ENCODE data around the gene OR5I1.
"Not testable (repeated sequence)": the region's sequence is repeated elsewhere in the genome, so short reads cannot be mapped to it uniquely, and the experiment has no call there.

Gene OR5I1

GRCh38 chr11:55914482-55914881 lies 21.7 kb downstream of the OR5I1 start, which contains the start of gene OR5W2:
Gene OR5W2, minus strand, starts transcription at chr11:55914582. Its CDS starts 0 bp downstream, at chr11:55914582.
- H3K4me3 ChIP-seq: no peak within 1 kb of the TSS
- no peak within 1 kb of the TSS for H3K9ac ChIP-seq (ENCODE audit: insufficient read length)
- H3K36me3 ChIP-seq (ENCODE audit: insufficient read depth, low read length): no peaks in the 10 kb centered on the region
- TF ChIP-seq FOXP2 (optimal IDR thresholded peaks at IDR 0.05; ENCODE audit: control extremely low read depth, extremely low read length, insufficient read depth) (no peak), POLR2AphosphoS5 (IDR thresholded peaks at IDR 0.05; ENCODE audit: borderline replicate concordance, low read depth, low read length) (no peak), EZH2 (IDR thresholded peaks at IDR 0.05) (no peak)
- DNase-seq (ENCODE audit: low read depth, low spot score): no peak
- no peak within 1 kb of the TSS for H3K27ac ChIP-seq
- no peaks in the 10 kb centered on the region for H3K9me3 ChIP-seq (ENCODE audit: low read depth, low read length)

- DNase-seq (ENCODE audit: low read depth, low spot score): no peak
- Histone ChIP-seq H3K4me3 (no peak overlapping the region), H3K36me3 (ENCODE audit: insufficient read depth, low read length) (no peaks in the 10 kb centered on the region), H3K9me3 (ENCODE audit: low read depth, low read length) (no peaks in the 10 kb centered on the region), H3K27ac (no peak overlapping the region), H3K9ac (ENCODE audit: insufficient read length) (no peak overlapping the region)
- TF ChIP-seq FOXP2 (optimal IDR thresholded peaks at IDR 0.05; ENCODE audit: control extremely low read depth, extremely low read length, insufficient read depth): no peak
- no peak for TF ChIP-seq POLR2AphosphoS5 (IDR thresholded peaks at IDR 0.05; ENCODE audit: borderline replicate concordance, low read depth, low read length)
- TF ChIP-seq EZH2 (IDR thresholded peaks at IDR 0.05): no peak
Measured at GRCh38 chr11:55902308-55902707, 33.9 kb downstream of the OR5I1 start.

DNA sequence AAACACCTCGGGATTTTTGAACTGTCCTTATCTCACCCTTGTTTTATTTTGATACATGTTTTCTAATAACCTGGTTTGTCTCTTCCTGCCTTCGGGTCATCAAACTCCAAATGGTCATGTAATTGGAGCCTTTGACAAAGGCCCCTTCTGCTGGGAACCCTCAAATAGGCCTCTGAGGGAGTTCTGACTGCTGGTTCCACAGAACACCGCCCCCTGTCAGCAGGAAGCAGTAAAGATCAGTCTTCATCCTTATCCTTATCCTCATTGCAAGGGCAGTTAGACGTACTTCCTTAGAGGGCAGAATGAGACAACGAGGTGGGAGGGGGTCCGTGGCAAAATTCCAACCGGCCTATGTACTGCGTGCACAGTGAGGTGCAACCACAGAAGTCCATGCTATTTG lies 41.0 kb downstream of the OR5I1 start:
- no peak overlapping the region for H3K27ac ChIP-seq
- no peak for DNase-seq (ENCODE audit: low read depth, low spot score)
- H3K9me3 ChIP-seq (ENCODE audit: low read depth, low read length): no peaks in the 10 kb centered on the region
- H3K36me3 ChIP-seq (ENCODE audit: insufficient read depth, low read length): no peaks in the 10 kb centered on the region
- TF ChIP-seq POLR2AphosphoS5 (IDR thresholded peaks at IDR 0.05; ENCODE audit: borderline replicate concordance, low read depth, low read length): no peak
- no peak for TF ChIP-seq EZH2 (IDR thresholded peaks at IDR 0.05)
- no peak for TF ChIP-seq FOXP2 (optimal IDR thresholded peaks at IDR 0.05; ENCODE audit: control extremely low read depth, extremely low read length, insufficient read depth)
- H3K9ac ChIP-seq (ENCODE audit: insufficient read length): no peak overlapping the region
- H3K4me3 ChIP-seq: no peak overlapping the region

- not testable (repeated sequence) for H3K4me3 ChIP-seq; H3K36me3 ChIP-seq (ENCODE audit: insufficient read depth, low read length); DNase-seq (ENCODE audit: low read depth, low spot score); H3K27ac ChIP-seq; H3K9ac ChIP-seq (ENCODE audit: insufficient read length); H3K9me3 ChIP-seq (ENCODE audit: low read depth, low read length)
Measured at GRCh38 chr11:55885481-55885880, 50.7 kb downstream of the OR5I1 start.
